Astrocyte (in vitro differentiated cells and primary cell): Measurements from ENCODE around the gene TPST2. TPM values are rescaled to one million over a fixed set of nuclear protein-coding genes. Genes with fewer than 3 reads are reported as not detected.

ENCODE experiments used
- DNase-seq: peaks from one replicate; pipeline ENCODE4 v3.0.0-alpha.2; 2010; ENCODE audit warnings: low read depth
- FAIRE-seq: peaks from 2 replicates; lab custom pipeline; 2011; peaks lifted over from hg19 to GRCh38; lab: Jason Lieb, UNC
- H2AFZ ChIP-seq: 2 replicates; pipeline ENCODE4 v1.6.0; 2012; ENCODE audit warnings: low read depth, low read length, inconsistent platforms
- H3K27ac ChIP-seq: 2 replicates; pipeline ENCODE4 v1.5.1; 2011; ENCODE audit warnings: low read depth, low read length, inconsistent platforms
- H3K27me3 ChIP-seq: 2 replicates; pipeline ENCODE4 v1.6.0; 2011; ENCODE audit warnings: low read length, inconsistent platforms; ENCODE audit not compliant: insufficient read depth
- H3K36me3 ChIP-seq: 2 replicates; pipeline ENCODE4 v1.5.1; 2011; ENCODE audit warnings: low read length, inconsistent platforms; ENCODE audit not compliant: insufficient read depth
- H3K4me1 ChIP-seq: 2 replicates; pipeline ENCODE4 v1.5.1; 2011; ENCODE audit warnings: low read length, inconsistent platforms; ENCODE audit not compliant: insufficient read depth
- H3K4me2 ChIP-seq: 2 replicates; pipeline ENCODE4 v1.6.0; 2012; ENCODE audit warnings: low read length, inconsistent platforms
- H3K4me3 ChIP-seq: 2 replicates; pipeline ENCODE4 v1.5.1; 2011; ENCODE audit warnings: low read depth, mild to moderate bottlenecking, low read length, inconsistent platforms; ENCODE audit not compliant: insufficient read depth
- H3K79me2 ChIP-seq: 2 replicates; pipeline ENCODE4 v1.6.0; 2012; ENCODE audit warnings: mild to moderate bottlenecking, low read length, inconsistent platforms; ENCODE audit not compliant: insufficient read depth
- H3K9ac ChIP-seq: 2 replicates; pipeline ENCODE4 v1.6.0; 2012; ENCODE audit warnings: mild to moderate bottlenecking, low read length, inconsistent platforms
- H3K9me3 ChIP-seq: 2 replicates; pipeline ENCODE4 v1.5.1; 2012; ENCODE audit warnings: low read depth, mild to moderate bottlenecking, low read length, inconsistent platforms; ENCODE audit not compliant: insufficient read depth
- H4K20me1 ChIP-seq: 2 replicates; pipeline ENCODE4 v1.6.0; 2012; ENCODE audit warnings: low read length, inconsistent platforms; ENCODE audit not compliant: insufficient read depth
- H3K27ac Mint-ChIP-seq: one replicate; pipeline ENCODE4 v1.8.0; 2021; ENCODE audit warnings: mild to moderate bottlenecking, mixed read lengths; ENCODE audit not compliant: unreplicated experiment
- H3K27me3 Mint-ChIP-seq: one replicate; pipeline ENCODE4 v1.8.0; 2021; ENCODE audit warnings: low read depth, mixed read lengths; ENCODE audit not compliant: unreplicated experiment
- H3K36me3 Mint-ChIP-seq: one replicate; pipeline ENCODE4 v1.8.0; 2021; ENCODE audit warnings: low read depth, mixed read lengths; ENCODE audit not compliant: unreplicated experiment
- H3K4me1 Mint-ChIP-seq: one replicate; pipeline ENCODE4 v1.8.0; 2021; ENCODE audit warnings: low read depth, mixed read lengths; ENCODE audit not compliant: unreplicated experiment
- H3K4me3 Mint-ChIP-seq: one replicate; pipeline ENCODE4 v1.8.0; 2021; ENCODE audit warnings: mild to moderate bottlenecking, moderate library complexity, mixed read lengths; ENCODE audit not compliant: unreplicated experiment
- H3K9me3 Mint-ChIP-seq: one replicate; pipeline ENCODE4 v1.8.0; 2021; ENCODE audit warnings: mild to moderate bottlenecking, mixed read lengths; ENCODE audit not compliant: unreplicated experiment
- EZH2 ChIP-seq: IDR thresholded peaks from 2 replicates; pipeline ENCODE4 v1.6.1; 2012; ENCODE audit warnings: mild to moderate bottlenecking, low read length, inconsistent platforms; ENCODE audit not compliant: insufficient read depth
- total RNA-seq: library from RNA; stranded (reverse); gene quantifications from 2 replicates; pipeline ENCODE4 v1.2.1, GENCODE V29; 2021
- TF ChIP-seq, protein P1 (sequence below): IDR thresholded peaks from 2 replicates; pipeline ENCODE4 v1.5.1; 2011; ENCODE audit warnings: low read depth, mild to moderate bottlenecking, inconsistent platforms, low read length, moderate library complexity; ENCODE audit not compliant: insufficient read depth

Gene TPST2
- total RNA-seq, 1 donor from 2014 or later, result 55.7 TPM

GRCh38 chr22:26515931-26516330, 74.0 kb downstream of the TPST2 start:
- H3K27ac ChIP-seq, result no peak overlapping the region
- no peaks in the 10 kb centered on the region for H3K9me3 ChIP-seq
- peaks cover 17% of the 10 kb centered on the region for H3K4me1 ChIP-seq
- no peaks in the 10 kb centered on the region for H3K27me3 ChIP-seq
- peaks cover 17% of the 10 kb centered on the region for H3K4me1 Mint-ChIP-seq
- no peaks in the 10 kb centered on the region for H3K27me3 Mint-ChIP-seq
- no peak for DNase-seq
- H4K20me1 ChIP-seq, result no peaks in the 10 kb centered on the region
- H2AFZ ChIP-seq, result no peak overlapping the region
- no peak for TF ChIP-seq EZH2
- TF ChIP-seq, protein P1, sequence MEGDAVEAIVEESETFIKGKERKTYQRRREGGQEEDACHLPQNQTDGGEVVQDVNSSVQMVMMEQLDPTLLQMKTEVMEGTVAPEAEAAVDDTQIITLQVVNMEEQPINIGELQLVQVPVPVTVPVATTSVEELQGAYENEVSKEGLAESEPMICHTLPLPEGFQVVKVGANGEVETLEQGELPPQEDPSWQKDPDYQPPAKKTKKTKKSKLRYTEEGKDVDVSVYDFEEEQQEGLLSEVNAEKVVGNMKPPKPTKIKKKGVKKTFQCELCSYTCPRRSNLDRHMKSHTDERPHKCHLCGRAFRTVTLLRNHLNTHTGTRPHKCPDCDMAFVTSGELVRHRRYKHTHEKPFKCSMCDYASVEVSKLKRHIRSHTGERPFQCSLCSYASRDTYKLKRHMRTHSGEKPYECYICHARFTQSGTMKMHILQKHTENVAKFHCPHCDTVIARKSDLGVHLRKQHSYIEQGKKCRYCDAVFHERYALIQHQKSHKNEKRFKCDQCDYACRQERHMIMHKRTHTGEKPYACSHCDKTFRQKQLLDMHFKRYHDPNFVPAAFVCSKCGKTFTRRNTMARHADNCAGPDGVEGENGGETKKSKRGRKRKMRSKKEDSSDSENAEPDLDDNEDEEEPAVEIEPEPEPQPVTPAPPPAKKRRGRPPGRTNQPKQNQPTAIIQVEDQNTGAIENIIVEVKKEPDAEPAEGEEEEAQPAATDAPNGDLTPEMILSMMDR, result no peak
- FAIRE-seq, result no peak
- no peaks in the 10 kb centered on the region for H3K36me3 ChIP-seq
- no peaks in the 10 kb centered on the region for H3K9me3 Mint-ChIP-seq
- H3K9ac ChIP-seq, result no peak overlapping the region
- no peak overlapping the region for H3K4me3 Mint-ChIP-seq
- no peak overlapping the region for H3K4me3 ChIP-seq
- H3K27ac Mint-ChIP-seq, result no peak overlapping the region
- H3K79me2 ChIP-seq, result peaks cover 30% of the 10 kb centered on the region
- H3K36me3 Mint-ChIP-seq, result peaks cover 2% of the 10 kb centered on the region
- H3K4me2 ChIP-seq, result no peak overlapping the region

GRCh38 chr22:26514419-26515161, 75.3 kb downstream of the TPST2 start:
- FAIRE-seq, result no peak
- no peak for DNase-seq
- Mint-ChIP-seq H3K27ac (no peak overlapping the region), H3K4me1 (peaks cover 20% of the 10 kb centered on the region), H3K27me3 (no peaks in the 10 kb centered on the region), H3K9me3 (no peaks in the 10 kb centered on the region), H3K36me3 (peaks cover 3% of the 10 kb centered on the region), H3K4me3 (no peak overlapping the region)
- Histone ChIP-seq H3K4me2 (peak overlapping the region; percentile 92), H3K36me3 (peaks cover 6% of the 10 kb centered on the region), H3K79me2 (peaks cover 41% of the 10 kb centered on the region), H3K9me3 (no peaks in the 10 kb centered on the region), H3K9ac (no peak overlapping the region), H4K20me1 (no peaks in the 10 kb centered on the region), H3K4me1 (peaks cover 17% of the 10 kb centered on the region), H3K27ac (no peak overlapping the region), H3K27me3 (no peaks in the 10 kb centered on the region), H3K4me3 (no peak overlapping the region), H2AFZ (no peak overlapping the region)
- TF ChIP-seq, protein P1, result no peak
- TF ChIP-seq EZH2, result no peak

DNA sequence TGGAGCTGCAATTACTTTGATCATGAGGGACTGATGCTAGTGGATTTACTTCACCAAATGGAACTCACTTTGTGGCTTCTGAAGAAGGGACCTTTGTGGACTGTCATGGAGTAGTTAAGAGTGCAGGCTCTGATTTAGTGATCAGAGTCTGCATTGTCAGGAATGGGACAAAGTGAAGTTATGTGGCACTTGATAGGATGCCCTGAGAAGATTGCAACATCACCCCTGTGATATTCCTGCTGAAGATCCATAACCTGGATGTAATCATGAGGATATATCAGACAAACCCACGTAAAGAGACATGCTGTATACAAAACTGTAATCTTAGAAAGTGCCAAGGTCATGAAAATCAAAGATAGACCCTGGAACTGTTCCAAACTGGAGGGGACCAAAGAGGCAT, 76.1 kb downstream of the TPST2 start:
- DNase-seq (no peak), FAIRE-seq (no peak)
- no peak overlapping the region for H2AFZ ChIP-seq
- Mint-ChIP-seq H3K27ac (no peak overlapping the region), H3K36me3 (peaks cover 9% of the 10 kb centered on the region), H3K27me3 (no peaks in the 10 kb centered on the region), H3K4me3 (peak overlapping the region; percentile 99), H3K9me3 (no peaks in the 10 kb centered on the region), H3K4me1 (peaks cover 20% of the 10 kb centered on the region)
- H3K9me3 ChIP-seq, result no peaks in the 10 kb centered on the region
- peak overlapping the region; percentile 92 for H3K4me2 ChIP-seq
- peaks cover 46% of the 10 kb centered on the region for H3K79me2 ChIP-seq
- H3K27ac ChIP-seq, result no peak overlapping the region
- peak overlapping the region; percentile 97 for H3K9ac ChIP-seq
- peaks cover 5% of the 10 kb centered on the region for H4K20me1 ChIP-seq
- peak overlapping the region; percentile 99 for H3K4me3 ChIP-seq
- peaks cover 17% of the 10 kb centered on the region for H3K4me1 ChIP-seq
- no peak for TF ChIP-seq EZH2
- TF ChIP-seq, protein P1, result no peak
- H3K36me3 ChIP-seq, result peaks cover 11% of the 10 kb centered on the region
- H3K27me3 ChIP-seq, result no peaks in the 10 kb centered on the region
